HG03558 (cell line): ENCODE measurements around the gene NYAP1.
"Not testable (repeated sequence)": the region's sequence is repeated elsewhere in the genome, so short reads cannot be mapped to it uniquely, and the experiment has no call there.

Experiments
- ATAC-seq: cut with Tn5 transposase; IDR thresholded peaks from one replicate; pipeline ENCODE4 v1.9.1; 2021; ENCODE audit warnings: moderate number of reproducible peaks; ENCODE audit not compliant: unreplicated experiment; ENCODE audit errors: extremely low read depth

The NYAP1 gene

GRCh38 chr7:100539436-100540006 lies 55.8 kb downstream of the NYAP1 start:
- no peak for ATAC-seq

DNA sequence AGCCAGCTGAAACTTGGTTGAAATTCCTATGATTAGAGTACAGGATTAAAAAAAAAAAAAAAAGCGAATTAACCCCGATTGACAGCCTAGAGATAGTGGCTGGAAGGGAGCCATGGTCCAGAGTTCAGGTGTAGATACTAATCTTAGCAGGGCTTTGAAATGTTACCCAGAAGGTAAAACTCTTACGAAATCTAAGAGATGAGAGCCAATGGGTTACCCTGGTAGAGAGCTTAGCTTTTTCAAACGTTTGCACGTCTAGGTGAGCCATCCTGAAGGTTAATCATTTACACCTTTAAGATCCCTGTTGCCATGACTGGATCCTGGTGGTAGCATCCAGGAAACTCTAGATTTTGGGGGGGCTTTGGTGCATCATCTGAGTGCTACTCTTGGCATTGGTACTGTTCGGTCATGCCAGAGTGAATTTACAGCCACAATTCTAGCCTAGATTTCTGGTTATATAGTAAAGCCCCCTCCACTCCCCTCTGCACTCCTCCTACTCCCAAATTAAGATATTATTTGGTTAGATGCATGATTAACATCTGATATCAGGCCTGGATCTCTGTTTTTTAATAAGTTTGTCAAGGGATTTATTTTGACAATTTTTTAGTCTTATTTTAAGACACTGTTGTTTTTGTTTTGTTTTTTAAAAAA lies 56.5 kb downstream of the NYAP1 start:
- ATAC-seq: no peak

DNA sequence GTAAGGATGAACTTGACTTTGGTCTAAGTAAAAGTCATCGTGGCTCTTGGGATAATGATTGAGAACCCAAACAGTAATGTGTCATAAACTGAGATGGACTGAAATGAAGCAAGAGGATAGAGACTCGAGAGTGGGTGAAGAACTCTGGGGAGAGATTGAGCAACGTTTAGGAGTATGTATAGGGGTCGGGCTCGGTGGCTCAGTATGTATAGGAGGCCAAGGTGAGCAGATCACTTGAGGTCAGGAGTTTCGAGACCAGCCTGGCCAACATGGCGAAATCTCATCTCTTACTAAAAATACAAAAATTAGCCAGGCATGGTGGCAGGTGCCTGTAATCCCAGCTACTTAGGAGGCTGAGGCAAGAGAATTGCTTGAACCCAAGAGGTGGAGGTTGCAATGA lies 57.6 kb downstream of the NYAP1 start:
- not testable (repeated sequence) for ATAC-seq

DNA sequence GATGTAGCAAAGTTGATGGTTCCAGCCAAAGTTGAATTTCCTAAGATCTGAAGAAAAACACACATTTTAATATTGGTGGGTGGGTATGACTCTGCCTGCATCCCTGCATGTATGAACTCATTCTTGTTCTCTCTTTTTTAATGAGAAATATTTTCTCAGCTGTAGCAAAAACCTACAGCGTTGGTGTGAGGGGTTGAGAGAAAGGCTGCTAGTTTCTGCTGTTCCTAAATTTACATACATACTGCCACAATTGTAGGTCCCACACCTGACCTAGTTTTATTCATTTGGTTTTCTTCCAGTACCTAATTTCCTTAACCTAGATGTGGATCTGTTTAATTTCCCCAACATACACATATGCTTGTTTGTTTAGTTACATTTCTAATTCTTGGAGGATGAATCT lies 59.9 kb downstream of the NYAP1 start:
- no peak for ATAC-seq

- no peak for ATAC-seq
Observed at GRCh38 chr7:100544386-100544785, 60.7 kb downstream of the NYAP1 start.
